Measurements from ENCODE around the gene FCRL4. TPM values are rescaled to one million over a fixed set of nuclear protein-coding genes. Genes with fewer than 3 reads are reported as not detected.
A peak's percentile ranks its signal among the peaks of the same experiment; 100 is the strongest.

Gene FCRL4
- total RNA-seq, 4 donors from 2014 or later = 2.5 TPM; not detected in 3

DNA sequence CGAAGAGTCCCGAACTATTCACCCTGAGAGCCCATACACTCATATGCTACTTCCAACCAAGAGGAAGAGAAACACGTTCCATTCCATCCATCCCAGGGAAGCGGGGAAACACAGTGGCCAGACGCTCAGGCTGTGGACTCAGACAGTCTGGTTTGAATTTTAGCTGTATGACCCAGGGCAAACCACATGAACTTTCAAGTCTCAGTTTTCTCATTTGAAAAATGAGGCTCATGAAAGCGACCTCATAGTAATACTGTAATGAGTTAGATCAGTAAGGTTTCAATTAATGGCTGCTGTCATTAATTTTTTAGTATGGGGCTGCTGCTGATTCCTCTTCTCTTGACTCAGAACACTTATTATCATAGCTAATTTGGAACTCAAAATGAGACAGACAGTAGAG is 1.5 kb downstream of the FCRL4 start:
- Histone ChIP-seq H3K9me3 (no peaks in the 10 kb centered on the region), H3K4me3 (no peak overlapping the region), H3K27ac (no peak overlapping the region), H3K27me3 (no peaks in the 10 kb centered on the region), H3K4me1 (peaks cover 0 to 10% (median 0%) of the 10 kb centered on the region in 4 donors), H3K36me3 (no peaks in the 10 kb centered on the region)
- TF ChIP-seq, protein P1, sequence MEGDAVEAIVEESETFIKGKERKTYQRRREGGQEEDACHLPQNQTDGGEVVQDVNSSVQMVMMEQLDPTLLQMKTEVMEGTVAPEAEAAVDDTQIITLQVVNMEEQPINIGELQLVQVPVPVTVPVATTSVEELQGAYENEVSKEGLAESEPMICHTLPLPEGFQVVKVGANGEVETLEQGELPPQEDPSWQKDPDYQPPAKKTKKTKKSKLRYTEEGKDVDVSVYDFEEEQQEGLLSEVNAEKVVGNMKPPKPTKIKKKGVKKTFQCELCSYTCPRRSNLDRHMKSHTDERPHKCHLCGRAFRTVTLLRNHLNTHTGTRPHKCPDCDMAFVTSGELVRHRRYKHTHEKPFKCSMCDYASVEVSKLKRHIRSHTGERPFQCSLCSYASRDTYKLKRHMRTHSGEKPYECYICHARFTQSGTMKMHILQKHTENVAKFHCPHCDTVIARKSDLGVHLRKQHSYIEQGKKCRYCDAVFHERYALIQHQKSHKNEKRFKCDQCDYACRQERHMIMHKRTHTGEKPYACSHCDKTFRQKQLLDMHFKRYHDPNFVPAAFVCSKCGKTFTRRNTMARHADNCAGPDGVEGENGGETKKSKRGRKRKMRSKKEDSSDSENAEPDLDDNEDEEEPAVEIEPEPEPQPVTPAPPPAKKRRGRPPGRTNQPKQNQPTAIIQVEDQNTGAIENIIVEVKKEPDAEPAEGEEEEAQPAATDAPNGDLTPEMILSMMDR (IDR thresholded peaks at IDR 0.05) = no peak
- TF ChIP-seq POLR2A (IDR thresholded peaks at IDR 0.05) = no peak
- no peak for DNase-seq

DNA sequence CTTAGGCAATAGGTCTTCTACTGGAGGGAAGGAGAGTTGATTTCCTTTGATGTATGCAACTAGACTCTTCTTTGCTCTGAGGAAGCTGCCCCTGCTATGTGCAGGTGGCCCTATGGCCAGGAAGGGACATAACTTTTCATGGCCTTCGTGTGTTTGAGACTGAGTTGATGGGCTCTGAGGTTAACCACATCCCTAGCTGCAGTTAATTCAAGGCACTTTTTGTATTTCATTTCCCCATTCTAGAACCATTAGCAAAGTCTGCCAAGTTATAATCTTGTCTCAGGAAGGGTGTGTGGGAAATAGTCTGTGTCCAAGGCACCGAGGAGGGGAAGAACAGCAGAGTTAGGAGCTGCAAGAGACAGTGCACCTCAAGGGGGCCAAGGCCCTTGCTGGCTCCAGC is 2.5 kb downstream of the FCRL4 start:
- DNase-seq = peak in 2 of 3 donors; percentile 70 to 71
- Histone ChIP-seq H3K27ac (no peak overlapping the region), H3K4me3 (no peak overlapping the region), H3K4me1 (peaks cover 0 to 10% (median 0%) of the 10 kb centered on the region in 4 donors), H3K9me3 (no peaks in the 10 kb centered on the region), H3K27me3 (no peaks in the 10 kb centered on the region), H3K36me3 (no peaks in the 10 kb centered on the region)
- no peak for TF ChIP-seq POLR2A (IDR thresholded peaks at IDR 0.05)
- TF ChIP-seq, protein P1 (IDR thresholded peaks at IDR 0.05) = no peak

DNA sequence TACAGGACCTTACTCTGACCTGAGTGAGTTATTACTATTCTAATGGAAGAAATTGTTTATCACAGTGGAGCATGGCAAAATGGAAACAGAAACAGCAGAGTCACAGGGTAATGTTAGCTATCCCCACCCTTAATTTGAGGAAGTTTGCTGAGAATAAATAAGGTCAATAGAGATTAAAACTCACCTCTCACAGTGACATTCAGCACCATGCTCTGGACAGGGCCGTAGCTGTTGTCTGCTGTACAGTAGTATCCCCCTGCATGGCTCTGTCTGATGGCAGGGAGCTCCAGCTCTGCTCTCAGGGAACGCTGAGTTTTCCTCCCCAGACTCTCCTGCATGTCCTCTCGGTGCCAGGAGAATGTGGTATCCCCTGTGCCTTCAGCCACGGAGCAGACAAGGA is 11.9 kb downstream of the FCRL4 start:
- no peak for TF ChIP-seq POLR2A (IDR thresholded peaks at IDR 0.05)
- TF ChIP-seq, protein P1 (IDR thresholded peaks at IDR 0.05) = no peak

DNA sequence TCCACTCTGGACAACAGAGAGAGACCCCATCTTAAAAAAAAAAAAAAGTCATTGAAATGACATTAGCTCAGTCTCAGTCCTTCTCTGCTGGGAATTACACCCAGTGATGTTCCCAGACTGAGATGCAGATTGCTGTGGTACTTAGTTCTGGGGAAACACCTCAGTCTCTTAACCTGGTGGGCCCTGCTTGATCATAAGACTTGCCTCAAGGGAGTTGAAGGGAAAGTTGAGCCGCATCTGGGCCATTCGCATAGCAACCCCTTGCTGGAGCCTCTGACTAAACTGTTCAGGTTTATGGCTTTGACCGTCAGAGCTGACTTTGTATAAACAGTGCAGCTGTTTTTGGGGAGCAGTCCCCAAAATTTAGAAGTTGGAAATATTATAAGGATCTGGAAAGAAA is 13.4 kb downstream of the FCRL4 start:
- H3K4me3 ChIP-seq = no peak overlapping the region
- peaks cover 0 to 5% (median 0%) of the 10 kb centered on the region in 4 donors for H3K9me3 ChIP-seq
- peaks cover 0 to 10% (median 0%) of the 10 kb centered on the region in 4 donors for H3K4me1 ChIP-seq
- H3K27me3 ChIP-seq = no peaks in the 10 kb centered on the region
- no peaks in the 10 kb centered on the region for H3K36me3 ChIP-seq
- H3K27ac ChIP-seq = no peak overlapping the region
- DNase-seq = peak in 2 of 3 donors; percentile 25 to 49
- TF ChIP-seq POLR2A (IDR thresholded peaks at IDR 0.05) = no peak
- TF ChIP-seq, protein P1 (IDR thresholded peaks at IDR 0.05) = no peak

More for the DNA sequence above, 11.9 kb downstream of the FCRL4 start:
- peaks cover 0 to 3% (median 0%) of the 10 kb centered on the region in 4 donors for H3K4me1 ChIP-seq
- no peaks in the 10 kb centered on the region for H3K36me3 ChIP-seq
- no peak overlapping the region for H3K27ac ChIP-seq
- H3K4me3 ChIP-seq = no peak overlapping the region
- H3K27me3 ChIP-seq = no peaks in the 10 kb centered on the region
- no peak for DNase-seq
- peaks cover 0 to 5% (median 0%) of the 10 kb centered on the region in 4 donors for H3K9me3 ChIP-seq

DNA sequence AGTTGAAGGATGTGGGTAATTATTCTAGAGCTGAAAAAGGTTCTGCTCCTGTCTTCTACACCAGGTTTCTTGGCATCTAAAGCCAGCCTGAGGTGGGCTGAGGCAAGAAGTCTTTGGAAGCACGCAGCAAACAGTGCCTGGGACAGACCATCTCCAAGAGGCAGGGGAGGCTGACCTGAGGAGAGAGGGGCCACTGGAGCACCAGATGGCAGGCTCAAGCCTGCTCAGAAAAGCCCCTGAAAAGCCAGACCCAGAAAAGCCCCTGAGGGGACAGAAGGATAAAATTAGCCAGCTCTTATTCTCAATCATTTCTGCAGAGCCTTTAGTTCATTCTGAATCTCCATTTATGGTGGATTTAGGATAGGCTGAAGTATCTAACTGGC is 17.1 kb downstream of the FCRL4 start:
- H3K27ac ChIP-seq = no peak overlapping the region
- DNase-seq = no peak
- peaks cover 0 to 10% (median 0%) of the 10 kb centered on the region in 4 donors for H3K4me1 ChIP-seq
- TF ChIP-seq POLR2A (IDR thresholded peaks at IDR 0.05) = no peak
- TF ChIP-seq, protein P1 (IDR thresholded peaks at IDR 0.05) = no peak
- peaks cover 0 to 5% (median 0%) of the 10 kb centered on the region in 4 donors for H3K9me3 ChIP-seq
- no peak overlapping the region for H3K4me3 ChIP-seq
- H3K27me3 ChIP-seq = no peaks in the 10 kb centered on the region
- no peaks in the 10 kb centered on the region for H3K36me3 ChIP-seq

All from Peyer's patch (tissue), 4 donors.